Stimulated activated effector memory CD8-positive, alpha-beta T cell treated with anti-CD3 and anti-CD28 coated beads, Interleukin-12 subunit alpha, Interleukin-12 subunit beta, amount 100 ng/mL, for 72 hours (primary cell): ENCODE data around the gene CUEDC2.

Experiments
- ATAC-seq: fragments of 150-1000 bp; cut with Tn5 transposase; 2 replicates; pipeline ENCODE4 v1.10.0; 2021
- DNase-seq, 2 donors: peaks; one replicate each; pipeline ENCODE4 v3.0.0; 2021 to 2022; ENCODE audit warnings: low spot score in 2 of 2
- H3K27ac Mint-ChIP-seq: one replicate; pipeline ENCODE4 v1.8.0; 2022; ENCODE audit warnings: mild to moderate bottlenecking, mixed read lengths
- H3K36me3 Mint-ChIP-seq: one replicate; pipeline ENCODE4 v1.8.0; 2022; ENCODE audit warnings: mild to moderate bottlenecking, mixed read lengths
- H3K4me1 Mint-ChIP-seq: one replicate; pipeline ENCODE4 v1.8.0; 2022; ENCODE audit warnings: mixed read lengths
- H3K4me3 Mint-ChIP-seq: one replicate; pipeline ENCODE4 v1.8.0; 2022; ENCODE audit warnings: mild to moderate bottlenecking, mixed read lengths
- H3K9me3 Mint-ChIP-seq: one replicate; pipeline ENCODE4 v1.8.0; 2022; ENCODE audit warnings: mixed read lengths

CUEDC2 gene

DNA sequence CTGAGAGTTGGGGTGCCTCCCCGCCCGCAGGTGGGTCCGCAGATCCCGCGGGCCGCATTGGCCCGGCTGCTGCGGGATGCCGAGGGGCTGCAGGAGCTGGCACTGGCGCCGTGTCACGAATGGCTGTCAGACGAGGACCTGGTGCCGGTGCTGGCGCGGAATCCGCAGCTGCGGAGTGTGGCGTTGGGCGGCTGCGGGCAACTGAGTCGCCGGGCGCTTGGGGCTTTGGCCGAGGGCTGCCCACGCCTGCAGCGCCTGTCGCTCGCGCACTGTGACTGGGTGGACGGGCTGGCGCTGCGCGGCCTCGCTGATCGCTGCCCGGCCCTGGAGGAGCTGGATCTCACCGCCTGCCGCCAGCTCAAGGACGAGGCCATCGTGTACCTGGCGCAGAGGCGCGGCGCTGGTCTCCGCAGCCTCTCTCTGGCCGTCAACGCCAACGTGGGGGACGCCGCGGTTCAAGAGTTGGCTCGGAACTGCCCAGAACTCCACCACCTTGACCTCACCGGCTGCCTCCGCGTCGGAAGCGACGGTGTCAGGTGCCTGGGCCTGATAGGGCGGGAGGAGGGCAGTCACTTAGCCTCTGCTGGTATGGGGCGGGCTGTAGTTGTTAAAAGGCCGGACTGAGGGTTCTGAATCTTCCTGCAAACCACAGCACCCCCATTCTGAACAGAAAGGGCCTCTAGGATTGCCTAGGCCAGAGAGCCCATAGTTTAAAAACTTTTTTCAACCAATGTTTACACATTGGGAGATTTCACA lies 10.4 kb downstream of the CUEDC2 start:
- peaks cover 47% of the 10 kb centered on the region for H3K4me1 Mint-ChIP-seq
- peak overlapping the region; percentile 98 for H3K4me3 Mint-ChIP-seq
- ATAC-seq, result peak; percentile 0
- H3K9me3 Mint-ChIP-seq, result no peaks in the 10 kb centered on the region
- peaks cover 40% of the 10 kb centered on the region for H3K36me3 Mint-ChIP-seq
- no peak for DNase-seq
- H3K27ac Mint-ChIP-seq, result peak overlapping the region; percentile 63

GRCh38 chr10:102421507-102421756 lies 10.9 kb downstream of the CUEDC2 start:
- Mint-ChIP-seq H3K36me3 (peaks cover 40% of the 10 kb centered on the region), H3K9me3 (no peaks in the 10 kb centered on the region), H3K27ac (peak overlapping the region; percentile 96), H3K4me1 (peaks cover 42% of the 10 kb centered on the region), H3K4me3 (peak overlapping the region; percentile 98)
- ATAC-seq, result no peak
- DNase-seq, result no peak

DNA sequence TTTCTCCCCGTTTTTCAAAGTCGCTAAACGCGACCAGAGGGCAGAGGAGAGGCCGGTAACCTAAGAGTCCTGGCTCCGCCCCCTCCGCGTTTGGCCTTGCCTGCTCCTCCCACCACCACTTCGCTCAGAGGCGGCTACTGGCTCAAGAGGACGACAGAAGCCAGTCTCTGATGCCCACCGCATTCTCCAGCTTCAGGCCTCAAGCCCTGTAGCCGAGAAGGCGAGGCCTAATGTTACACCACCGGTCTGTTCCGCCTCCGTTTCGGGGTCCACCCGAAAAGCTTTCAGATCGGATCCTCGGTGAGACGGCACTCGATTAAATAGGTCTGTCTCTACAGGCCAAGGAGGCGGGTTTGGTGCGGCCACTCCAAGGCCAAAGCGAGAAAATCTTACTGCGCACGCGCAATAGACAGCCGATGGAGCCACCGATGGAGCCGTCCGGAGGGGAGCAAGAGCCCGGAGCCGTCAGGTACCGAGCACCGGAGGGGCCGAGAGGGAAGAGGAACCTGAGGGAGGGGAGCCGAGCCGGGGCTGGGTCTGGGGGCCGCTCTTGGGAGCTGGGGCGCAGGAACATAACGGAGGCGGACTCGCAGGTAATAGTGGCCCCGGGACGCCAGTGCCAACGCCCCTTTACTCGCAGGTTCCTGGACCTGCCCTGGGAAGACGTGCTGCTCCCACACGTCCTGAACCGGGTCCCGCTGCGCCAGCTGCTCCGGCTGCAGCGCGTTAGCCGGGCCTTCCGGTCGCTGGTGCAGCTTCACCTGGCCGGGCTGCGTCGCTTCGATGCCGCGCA lies 11.5 kb downstream of the CUEDC2 start, which contains the start of gene FBXL15:
FBXL15 (plus strand) TSS at position 123 of the 793 bp plus-strand sequence; CDS start at position 417, 294 bp downstream.
- Mint-ChIP-seq H3K4me1 (peaks cover 37% of the 10 kb centered on the region), H3K36me3 (peaks cover 40% of the 10 kb centered on the region), H3K27ac (peak within 1 kb of the TSS; percentile 96), H3K4me3 (peak within 1 kb of the TSS; percentile 98), H3K9me3 (no peaks in the 10 kb centered on the region)
- ATAC-seq (peak; percentile 89), DNase-seq (peak; percentile 98 to 100)

GRCh38 chr10:102420181-102420713 lies 12.1 kb downstream of the CUEDC2 start:
- DNase-seq (no peak), ATAC-seq (no peak)
- peaks cover 40% of the 10 kb centered on the region for H3K36me3 Mint-ChIP-seq
- peaks cover 34% of the 10 kb centered on the region for H3K4me1 Mint-ChIP-seq
- H3K9me3 Mint-ChIP-seq, result no peaks in the 10 kb centered on the region
- peak overlapping the region; percentile 98 for H3K4me3 Mint-ChIP-seq
- H3K27ac Mint-ChIP-seq, result peak overlapping the region; percentile 96

DNA sequence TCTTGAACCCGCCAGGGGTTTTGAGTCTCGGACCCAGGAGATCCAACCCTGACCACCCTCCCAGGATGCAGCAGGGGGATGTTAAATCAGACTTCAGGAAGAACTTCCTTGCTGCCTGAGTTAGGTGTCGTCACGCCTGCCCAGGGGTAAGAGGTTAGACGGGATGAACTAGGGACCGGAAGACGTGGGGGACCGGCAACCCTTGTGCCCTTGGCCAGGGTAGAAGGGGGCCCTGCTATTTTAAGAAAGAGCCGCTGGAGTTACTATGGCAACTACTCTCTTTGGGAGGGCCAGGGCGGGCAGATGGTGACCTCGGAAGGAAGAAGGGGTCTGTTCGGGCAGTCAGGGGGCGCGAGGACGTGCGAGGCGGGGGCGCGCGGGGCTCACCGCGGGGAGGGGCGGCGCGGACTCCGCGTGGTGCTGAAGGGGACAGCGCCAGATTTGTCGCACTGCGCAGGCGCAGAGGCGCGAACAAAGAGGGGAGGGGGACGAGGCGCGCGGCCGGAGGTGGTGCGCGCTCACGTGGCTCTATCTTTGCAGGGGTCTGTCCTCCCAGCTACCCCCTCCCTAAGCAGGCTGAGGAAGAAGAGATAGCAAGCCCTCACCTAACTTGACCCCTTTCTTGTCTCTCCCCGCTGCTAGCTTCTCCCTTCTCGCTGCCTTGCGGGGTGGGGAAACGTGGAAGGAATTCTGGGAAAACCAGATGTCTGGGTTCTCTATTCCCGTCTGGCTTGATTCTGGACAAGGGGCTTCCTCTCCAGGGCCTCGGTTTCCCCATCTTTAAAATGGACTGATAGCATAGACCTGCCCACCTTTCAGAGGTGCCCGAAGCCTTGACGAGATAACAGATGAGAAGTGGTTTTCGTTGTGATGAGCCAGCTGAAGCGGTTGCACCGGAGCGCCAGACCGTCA lies 12.8 kb downstream of the CUEDC2 start:
- ATAC-seq (no peak), DNase-seq (peak; percentile 69 to 88)
- Mint-ChIP-seq H3K27ac (peak overlapping the region; percentile 74), H3K4me3 (peak overlapping the region; percentile 98), H3K36me3 (peaks cover 40% of the 10 kb centered on the region), H3K4me1 (peaks cover 34% of the 10 kb centered on the region), H3K9me3 (no peaks in the 10 kb centered on the region)

DNA sequence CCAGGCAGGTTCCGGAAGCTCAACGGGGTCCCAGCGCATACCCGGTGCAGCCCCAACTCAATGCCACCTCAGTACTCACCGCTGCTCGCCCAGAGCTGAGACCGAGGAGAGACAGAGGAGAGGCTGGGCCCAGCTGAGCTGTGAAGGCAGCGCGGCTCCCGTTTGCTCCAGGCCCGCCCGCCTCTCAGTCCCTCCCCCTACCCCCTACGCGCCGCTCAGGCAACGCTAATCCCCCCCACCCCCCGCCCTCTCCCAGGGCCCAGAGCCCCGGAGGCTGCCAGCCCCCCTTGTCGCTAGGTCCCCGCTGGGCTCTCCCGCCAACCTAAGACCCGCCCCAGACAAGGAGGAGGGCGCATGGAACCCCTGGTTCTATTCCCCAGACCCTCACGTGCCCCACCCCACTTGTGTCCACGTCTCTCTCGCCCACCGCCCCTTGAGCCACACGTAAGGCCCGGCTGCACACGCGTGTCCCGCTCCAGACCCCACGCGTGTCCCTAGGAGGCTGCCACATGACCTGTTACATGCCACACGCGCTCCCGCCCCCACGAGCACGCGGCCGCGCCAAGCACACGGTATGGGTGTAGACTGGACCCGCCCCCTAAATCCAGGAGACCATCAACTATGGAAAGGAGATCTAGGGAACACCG lies 13.6 kb downstream of the CUEDC2 start, which contains the start of gene PSD:
PSD (minus strand) TSS at position 164 of the 647 bp plus-strand sequence. CDS start 1,747 bp downstream, outside the sequence.
- ATAC-seq, result no peak
- DNase-seq, result no peak
- H3K36me3 Mint-ChIP-seq, result peaks cover 34% of the 10 kb centered on the region
- H3K4me1 Mint-ChIP-seq, result peaks cover 34% of the 10 kb centered on the region
- peak within 1 kb of the TSS; percentile 74 for H3K27ac Mint-ChIP-seq
- peak within 1 kb of the TSS; percentile 98 for H3K4me3 Mint-ChIP-seq
- H3K9me3 Mint-ChIP-seq, result no peaks in the 10 kb centered on the region

GRCh38 chr10:102416695-102417094 lies 15.7 kb downstream of the CUEDC2 start:
- no peak overlapping the region for H3K27ac Mint-ChIP-seq
- ATAC-seq (no peak), DNase-seq (no peak)
- no peak overlapping the region for H3K4me3 Mint-ChIP-seq
- H3K9me3 Mint-ChIP-seq, result no peaks in the 10 kb centered on the region
- peaks cover 17% of the 10 kb centered on the region for H3K36me3 Mint-ChIP-seq
- peaks cover 33% of the 10 kb centered on the region for H3K4me1 Mint-ChIP-seq

DNA sequence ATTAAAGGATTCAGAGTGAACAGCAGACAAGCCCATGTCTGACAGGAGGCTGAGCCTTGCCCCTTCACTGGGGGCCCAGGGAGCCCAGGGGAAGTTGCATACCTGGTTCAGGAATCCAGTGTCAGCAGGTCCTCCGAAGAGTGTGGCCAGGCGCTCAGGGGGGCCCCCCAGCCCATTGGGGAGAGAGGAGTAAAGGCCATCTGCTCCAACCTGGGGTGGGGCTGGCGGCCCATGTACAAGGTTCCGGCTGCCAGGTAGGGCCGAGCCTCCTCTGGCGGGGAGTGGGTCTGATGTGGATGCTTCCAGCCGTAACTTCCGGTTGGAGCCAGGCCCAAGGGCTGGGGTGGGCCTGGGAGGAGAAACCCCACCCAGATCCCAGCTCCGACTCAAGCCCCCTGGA lies 16.1 kb downstream of the CUEDC2 start:
- Mint-ChIP-seq H3K4me1 (peaks cover 38% of the 10 kb centered on the region), H3K4me3 (no peak overlapping the region), H3K36me3 (peaks cover 17% of the 10 kb centered on the region), H3K27ac (no peak overlapping the region), H3K9me3 (no peaks in the 10 kb centered on the region)
- ATAC-seq, result no peak
- DNase-seq, result no peak

- peaks cover 4% of the 10 kb centered on the region for H3K36me3 Mint-ChIP-seq
- no peaks in the 10 kb centered on the region for H3K9me3 Mint-ChIP-seq
- peaks cover 35% of the 10 kb centered on the region for H3K4me1 Mint-ChIP-seq
- no peak overlapping the region for H3K4me3 Mint-ChIP-seq
- H3K27ac Mint-ChIP-seq, result no peak overlapping the region
- no peak for ATAC-seq
- no peak for DNase-seq
Measured at GRCh38 chr10:102414749-102415148, 17.6 kb downstream of the CUEDC2 start.

DNA sequence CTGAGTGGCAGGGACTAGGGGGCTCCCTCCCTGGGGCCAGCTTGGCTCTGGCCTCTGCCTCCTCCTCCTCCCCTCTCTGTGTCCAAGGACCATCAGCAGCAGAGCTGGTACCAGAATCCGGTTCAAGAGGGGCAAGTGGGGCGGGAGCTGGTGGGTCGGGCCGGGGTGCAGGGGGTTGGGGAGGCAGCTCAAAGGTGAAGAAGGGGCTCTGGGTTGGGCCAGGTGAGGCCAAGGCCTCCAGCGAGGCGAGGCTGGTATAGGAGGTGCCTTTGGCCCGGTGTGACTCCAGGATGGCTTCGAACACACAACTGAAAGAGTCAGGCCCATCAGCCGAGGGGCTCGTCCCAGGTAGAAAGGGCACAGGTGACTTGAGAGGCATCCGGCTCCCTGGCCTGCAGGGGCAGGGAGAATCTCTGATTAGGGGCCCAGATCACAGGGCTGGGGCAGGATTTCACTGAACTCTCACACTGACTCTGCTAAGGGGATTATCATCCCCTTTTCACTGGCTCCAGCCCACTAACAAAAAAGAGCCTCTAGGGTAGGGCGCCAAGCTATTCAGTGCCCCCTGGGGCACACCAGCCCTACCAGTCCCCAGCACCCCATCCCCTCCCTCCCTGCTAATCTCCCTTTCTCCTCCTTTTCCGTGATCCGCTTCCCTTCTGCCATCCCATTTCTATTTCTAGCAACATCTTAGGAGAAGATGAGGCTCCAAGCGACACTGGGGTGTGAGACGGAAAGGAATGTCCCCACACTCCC lies 18.4 kb downstream of the CUEDC2 start:
- Mint-ChIP-seq H3K27ac (peak overlapping the region; percentile 60), H3K4me1 (peaks cover 33% of the 10 kb centered on the region), H3K4me3 (no peak overlapping the region), H3K9me3 (no peaks in the 10 kb centered on the region), H3K36me3 (peaks cover 1% of the 10 kb centered on the region)
- ATAC-seq (no peak), DNase-seq (no peak)

DNA sequence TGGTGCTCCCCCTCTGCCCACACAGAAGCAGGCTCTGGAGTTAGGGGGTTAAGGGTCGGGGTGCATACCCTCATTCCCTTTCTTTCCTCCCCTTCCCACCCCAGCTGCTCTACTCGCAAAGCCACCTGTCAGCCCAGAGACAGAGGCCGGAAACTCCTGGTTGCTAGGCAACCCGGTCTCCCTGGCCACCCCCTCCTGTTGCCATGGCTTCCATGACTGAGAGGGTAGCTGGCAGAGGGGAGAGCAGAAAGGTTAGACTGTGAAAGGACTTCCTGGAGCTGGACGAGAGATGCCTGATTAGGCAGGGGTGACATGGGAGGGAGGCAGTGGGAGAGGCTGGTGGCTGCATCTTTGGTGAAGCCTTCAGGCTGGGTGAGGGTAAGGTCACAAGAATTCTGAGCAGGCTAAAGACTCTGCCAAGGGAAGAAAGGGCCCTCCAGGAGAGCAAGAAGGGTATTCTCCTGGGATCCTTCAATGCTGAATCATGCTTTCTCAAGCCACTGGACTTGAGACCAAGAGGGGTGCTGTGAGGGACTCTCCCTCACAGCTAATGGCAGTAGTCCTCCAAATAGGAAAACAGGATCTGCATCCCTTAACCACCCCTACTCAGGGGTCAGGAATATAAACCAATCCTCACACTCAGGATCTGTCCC lies 19.2 kb downstream of the CUEDC2 start:
- H3K27ac Mint-ChIP-seq, result peak overlapping the region; percentile 60
- peaks cover 36% of the 10 kb centered on the region for H3K4me1 Mint-ChIP-seq
- no peak overlapping the region for H3K4me3 Mint-ChIP-seq
- no peaks in the 10 kb centered on the region for H3K9me3 Mint-ChIP-seq
- peak; percentile 45 for ATAC-seq
- no peak for DNase-seq
- peaks cover 5% of the 10 kb centered on the region for H3K36me3 Mint-ChIP-seq

DNA sequence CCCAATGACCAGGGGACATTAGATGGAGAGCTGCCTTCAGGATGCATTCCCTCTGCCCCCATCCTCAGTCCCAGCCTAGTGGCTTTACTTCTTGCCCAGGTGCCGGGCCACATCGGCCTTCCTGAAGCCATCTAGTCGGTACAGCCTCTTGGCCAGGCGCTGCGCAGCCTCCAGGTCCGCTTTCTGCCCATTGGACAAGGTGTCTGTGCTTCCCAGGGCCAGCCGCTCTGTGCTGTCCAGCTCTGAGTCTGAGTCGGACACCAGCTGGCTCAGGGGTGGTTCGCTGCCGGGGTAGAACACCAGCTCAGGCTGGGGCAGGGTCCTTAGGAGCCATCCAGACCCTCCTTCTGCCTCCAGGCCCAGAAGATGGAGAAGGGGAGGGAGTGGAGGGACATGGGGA lies 20.1 kb downstream of the CUEDC2 start:
- H3K4me3 Mint-ChIP-seq, result no peak overlapping the region
- H3K4me1 Mint-ChIP-seq, result peaks cover 43% of the 10 kb centered on the region
- peaks cover 13% of the 10 kb centered on the region for H3K36me3 Mint-ChIP-seq
- no peak for DNase-seq
- H3K27ac Mint-ChIP-seq, result no peak overlapping the region
- no peak for ATAC-seq
- no peaks in the 10 kb centered on the region for H3K9me3 Mint-ChIP-seq

- Mint-ChIP-seq H3K4me1 (peaks cover 43% of the 10 kb centered on the region), H3K4me3 (peak overlapping the region; percentile 59), H3K27ac (peak overlapping the region; percentile 48), H3K9me3 (no peaks in the 10 kb centered on the region), H3K36me3 (peaks cover 20% of the 10 kb centered on the region)
- DNase-seq, result no peak
- ATAC-seq, result no peak
Measured at GRCh38 chr10:102411341-102412255, 20.8 kb downstream of the CUEDC2 start.
